ENCODE data around the gene SPHK2.

SPHK2 gene

GRCh38 chr19:48634424-48635262 lies 15.3 kb downstream of the SPHK2 start:
- TF ChIP-seq, protein P1, sequence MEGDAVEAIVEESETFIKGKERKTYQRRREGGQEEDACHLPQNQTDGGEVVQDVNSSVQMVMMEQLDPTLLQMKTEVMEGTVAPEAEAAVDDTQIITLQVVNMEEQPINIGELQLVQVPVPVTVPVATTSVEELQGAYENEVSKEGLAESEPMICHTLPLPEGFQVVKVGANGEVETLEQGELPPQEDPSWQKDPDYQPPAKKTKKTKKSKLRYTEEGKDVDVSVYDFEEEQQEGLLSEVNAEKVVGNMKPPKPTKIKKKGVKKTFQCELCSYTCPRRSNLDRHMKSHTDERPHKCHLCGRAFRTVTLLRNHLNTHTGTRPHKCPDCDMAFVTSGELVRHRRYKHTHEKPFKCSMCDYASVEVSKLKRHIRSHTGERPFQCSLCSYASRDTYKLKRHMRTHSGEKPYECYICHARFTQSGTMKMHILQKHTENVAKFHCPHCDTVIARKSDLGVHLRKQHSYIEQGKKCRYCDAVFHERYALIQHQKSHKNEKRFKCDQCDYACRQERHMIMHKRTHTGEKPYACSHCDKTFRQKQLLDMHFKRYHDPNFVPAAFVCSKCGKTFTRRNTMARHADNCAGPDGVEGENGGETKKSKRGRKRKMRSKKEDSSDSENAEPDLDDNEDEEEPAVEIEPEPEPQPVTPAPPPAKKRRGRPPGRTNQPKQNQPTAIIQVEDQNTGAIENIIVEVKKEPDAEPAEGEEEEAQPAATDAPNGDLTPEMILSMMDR (IDR thresholded peaks at IDR 0.05; ENCODE audit: low read length, missing control alignments): no peak
- peak overlapping the region; percentile 38 for H3K4me3 ChIP-seq (replicated peaks; ENCODE audit: low read depth, low read length)
- peak; percentile 97 for DNase-seq (ENCODE audit: low read depth)

DNA sequence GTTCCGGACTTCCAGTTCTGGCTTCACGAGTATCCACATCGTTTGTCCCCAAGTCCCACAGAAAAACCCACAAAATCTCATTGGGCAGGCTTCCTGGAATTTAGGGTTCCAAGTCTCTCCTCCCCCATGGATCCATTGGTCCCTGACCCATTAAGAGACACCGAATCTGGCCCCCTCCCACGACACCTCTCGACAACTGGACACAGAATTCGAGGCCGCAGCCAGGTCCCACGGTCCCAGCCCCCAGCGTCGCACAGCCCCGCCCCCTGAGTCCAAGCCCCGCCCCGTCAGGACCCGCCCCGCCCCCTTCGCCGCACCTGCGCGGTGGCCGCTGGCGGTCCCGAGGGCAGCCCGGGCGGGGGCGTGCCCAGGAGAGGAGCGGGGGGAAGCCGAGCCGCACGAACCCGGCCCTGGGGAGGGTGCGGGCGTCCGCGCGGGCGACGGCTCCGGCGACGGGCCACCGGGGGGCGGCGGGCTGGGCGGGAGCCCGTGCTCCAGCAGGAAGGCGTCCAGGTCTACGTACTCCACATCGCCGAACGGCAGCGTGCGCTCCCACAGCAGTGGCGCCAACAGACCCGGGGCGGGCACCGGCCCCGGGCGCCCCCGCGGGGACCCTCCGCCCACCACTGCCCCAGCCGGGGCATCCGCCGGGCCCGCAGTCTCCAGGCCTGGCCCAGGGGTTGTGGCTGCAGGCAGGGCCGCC lies 16.1 kb downstream of the SPHK2 start:
- TF ChIP-seq, protein P1 (IDR thresholded peaks at IDR 0.05; ENCODE audit: low read length, missing control alignments): no peak
- peak; percentile 37 for DNase-seq (ENCODE audit: low read depth)
- peak overlapping the region; percentile 60 for H3K4me3 ChIP-seq (replicated peaks; ENCODE audit: low read depth, low read length)

- TF ChIP-seq, protein P1 (IDR thresholded peaks at IDR 0.05; ENCODE audit: low read length, missing control alignments): no peak
- no peak for DNase-seq (ENCODE audit: low read depth)
- H3K4me3 ChIP-seq (replicated peaks; ENCODE audit: low read depth, low read length): peak overlapping the region; percentile 60
These were observed 16.9 kb downstream of the SPHK2 start for GRCh38 chr19:48635966-48636858.

GRCh38 chr19:48636859-48637448 lies 17.6 kb downstream of the SPHK2 start, which contains the start of gene DBP:
TSS of gene DBP (minus strand) at chr19:48637379. CDS start at chr19:48636994, 385 bp downstream.
- TF ChIP-seq, protein P1 (IDR thresholded peaks at IDR 0.05; ENCODE audit: low read length, missing control alignments): no peak
- H3K4me3 ChIP-seq (replicated peaks; ENCODE audit: low read depth, low read length): peak within 1 kb of the TSS; percentile 60
- no peak for DNase-seq (ENCODE audit: low read depth)

GRCh38 chr19:48637449-48637947 lies 18.2 kb downstream of the SPHK2 start:
- TF ChIP-seq, protein P1 (IDR thresholded peaks at IDR 0.05; ENCODE audit: low read length, missing control alignments): no peak
- peak overlapping the region; percentile 60 for H3K4me3 ChIP-seq (replicated peaks; ENCODE audit: low read depth, low read length)
- DNase-seq (ENCODE audit: low read depth): peak; percentile 100
